Left cardiac atrium (tissue), 4 donors: ENCODE data around the gene CYS1. TPM values are rescaled to one million over a fixed set of nuclear protein-coding genes. Genes with fewer than 3 reads are reported as not detected.
"Not testable (repeated sequence)": the region's sequence is repeated elsewhere in the genome, so short reads cannot be mapped to it uniquely, and the experiment has no call there.

ENCODE experiments used
- ATAC-seq, 2 donors: fragments of 200-7000 bp; cut with Tn5 transposase; one replicate each; pipeline ENCODE4 v1.9.1; 2020; ENCODE audit warnings: mild to moderate bottlenecking in 2 of 2, moderate library complexity in 2 of 2
- DNase-seq: peaks from one replicate; pipeline ENCODE4 v3.0.0-alpha.2; 2020
- intact Hi-C, 2 donors: fragments of 100-400 bp; cut with DNase I; formaldehyde crosslinking; loops; one replicate each; pipeline versions ENCODE4 v1.14.1 to v1.15.1; 2022 to 2023
- total RNA-seq, 2 donors: library from RNA; stranded (reverse); fragmentation: NEBNext Ultra II Directional; extraction: Animal tissue kit (Norgen Biotek cat#: 25700); gene quantifications; one replicate each; pipeline ENCODE4 v1.2.1, GENCODE V29; 2021
- donor health status: DM: no; HTN: yes; CAD: no.
- donor health status: DM: no; HTN: yes; CAD: no; lungs with severe emphysema.
- donor health status: DM: yes; HTN: yes; CAD: no.
- donor health status: Dilated cardiomyopathy.

Gene CYS1
- total RNA-seq, 2 donors from 2014 or later: 3.5 to 4.1 TPM

- DNase-seq, intact Hi-C loops: not testable (repeated sequence)
Observed at GRCh38 chr2:10010861-10011605, 69.2 kb downstream of the CYS1 start.

GRCh38 chr2:10009811-10010781 is 70.1 kb downstream of the CYS1 start:
- ATAC-seq: peak; percentile 79 to 81
- intact Hi-C loops: no loop called here
- DNase-seq: peak; percentile 90

More at GRCh38 chr2:10010861-10011605, 69.2 kb downstream of the CYS1 start:
- not testable (repeated sequence) for ATAC-seq

DNA sequence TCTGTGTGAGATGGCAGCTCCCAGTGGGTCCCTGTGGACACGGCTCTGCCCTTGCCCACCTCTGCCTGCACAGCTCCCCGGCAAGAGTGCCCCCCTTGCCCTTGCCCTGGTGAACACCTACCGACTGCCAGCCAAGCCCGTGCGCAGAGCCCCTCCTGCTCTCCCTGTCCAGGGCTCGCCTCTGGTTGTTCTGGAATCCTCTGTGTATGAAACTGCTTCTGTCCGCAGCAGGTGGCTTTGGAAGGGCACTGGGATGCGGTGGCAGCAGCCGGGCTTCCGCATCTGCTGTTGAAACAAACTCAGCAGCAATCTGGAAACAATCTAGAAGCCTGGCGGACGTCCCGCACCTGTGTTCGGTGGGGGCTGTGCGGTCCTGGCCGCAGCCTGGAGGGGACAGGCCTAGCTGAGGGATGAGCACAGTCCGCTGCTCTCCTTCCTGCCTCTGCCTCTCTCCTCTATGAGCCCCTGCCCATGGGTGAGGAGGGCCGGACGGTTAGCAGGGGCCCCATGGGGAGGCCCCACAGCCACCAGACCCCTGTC is 70.9 kb downstream of the CYS1 start:
- DNase-seq (no peak), ATAC-seq (no peak)
- intact Hi-C loops: no loop called here

DNA sequence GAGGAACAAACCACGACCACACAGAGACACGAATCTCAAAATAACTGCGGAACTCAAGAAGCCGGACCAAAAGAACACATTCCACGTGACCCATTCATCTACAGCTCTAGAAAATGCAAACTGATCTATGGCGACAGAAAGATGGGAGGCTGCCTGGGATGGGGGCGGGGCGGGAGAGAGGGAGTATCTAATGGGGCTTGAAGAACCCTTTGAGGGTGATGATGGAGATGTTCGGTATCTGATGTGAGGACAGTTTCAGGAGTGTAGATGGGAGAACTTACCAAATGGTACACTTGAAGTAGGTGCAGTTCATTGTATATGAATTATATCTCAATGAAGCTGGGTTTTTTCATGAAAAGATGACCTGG is 71.4 kb downstream of the CYS1 start:
- DNase-seq: no peak
- no peak for ATAC-seq
- intact Hi-C loops: no loop called here

DNA sequence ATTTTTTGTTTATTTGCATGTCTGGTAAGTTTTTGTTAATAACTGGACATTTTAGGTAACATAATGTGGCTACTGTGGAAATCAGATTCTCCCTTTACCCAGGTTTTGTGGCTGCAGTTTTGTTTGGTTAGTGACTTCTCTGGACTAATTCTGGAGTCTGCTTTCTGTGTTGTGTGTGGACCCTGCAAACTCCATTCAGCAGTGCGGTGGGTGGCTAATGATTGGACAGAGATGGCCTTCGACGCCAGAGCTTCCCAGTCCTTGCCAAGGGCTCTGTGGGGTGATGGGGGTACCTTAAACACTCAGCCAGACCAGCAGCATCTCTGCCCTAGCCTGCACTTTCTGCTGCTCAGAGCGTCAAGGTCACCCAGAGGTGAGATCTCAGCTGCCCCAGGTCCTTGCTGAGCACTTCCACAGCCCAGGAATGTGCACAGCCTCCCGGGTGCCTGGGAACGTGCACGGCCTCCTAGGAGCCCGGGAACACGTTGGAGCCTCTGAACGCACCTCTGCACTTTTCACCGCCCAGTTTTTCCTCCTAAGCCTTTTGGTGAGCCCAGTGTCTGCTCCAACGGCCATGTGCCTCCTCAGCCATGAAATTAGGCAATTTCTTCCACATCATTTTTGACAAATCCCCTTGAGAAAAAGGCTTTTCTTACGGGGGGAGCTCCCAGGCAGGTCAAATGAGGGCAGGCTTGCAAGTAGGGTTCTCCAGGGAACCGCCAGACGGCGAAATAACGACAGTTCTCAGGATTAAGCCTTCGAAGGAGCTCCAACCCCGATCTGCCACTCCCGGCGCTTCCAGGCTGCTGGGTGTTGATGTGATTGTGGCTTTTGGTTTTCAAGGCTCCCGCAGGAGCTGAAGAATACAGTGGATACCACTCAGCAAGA is 72.0 kb downstream of the CYS1 start:
- DNase-seq (no peak), ATAC-seq (peak in 1 of 2 donors; percentile 23)
- intact Hi-C loops: no loop called here

DNA sequence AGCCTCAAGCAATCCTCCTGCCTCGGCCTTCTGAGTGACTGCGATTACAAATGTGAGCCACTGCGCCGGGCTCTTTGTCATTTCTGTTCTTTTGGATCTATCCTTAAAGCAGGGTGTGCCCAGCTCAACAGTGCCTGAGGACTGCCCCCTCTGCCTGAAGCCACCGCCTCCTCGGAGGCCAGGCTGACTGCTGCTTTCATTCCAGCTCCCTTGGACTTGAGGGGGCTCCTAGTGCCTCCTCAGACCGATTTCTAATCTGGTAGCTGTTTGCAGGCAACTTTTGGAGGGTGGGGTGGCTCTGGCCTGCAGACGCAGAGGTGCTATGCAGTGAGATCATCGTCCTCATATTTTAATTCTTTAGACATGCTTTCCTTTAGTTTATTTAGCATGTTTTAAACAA is 72.8 kb downstream of the CYS1 start:
- ATAC-seq (no peak), DNase-seq (no peak)
- intact Hi-C loops: no loop called here

Other genes starting within 250 kb of the CYS1 start
- gene TAF1B, start 236.9 kb downstream of the CYS1 start, total RNA-seq: 10 to 100 TPM in 1 of 2 donors, 1 to 10 TPM in 1; 8.1 to 11.0 TPM
- gene GRHL1, start 128.7 kb downstream of the CYS1 start, total RNA-seq: 1 to 10 TPM; 1.4 to 5.7 TPM
- 10 to 100 TPM; 21.7 to 32.0 TPM for gene KLF11, start 36.9 kb downstream of the CYS1 start, total RNA-seq
- gene RRM2, start 42.3 kb upstream of the CYS1 start, total RNA-seq: 1 to 10 TPM; 1.0 to 6.1 TPM
- 10 to 100 TPM; 27.2 to 27.4 TPM for gene HPCAL1, start 222.5 kb upstream of the CYS1 start, total RNA-seq